ENCODE measurements around the gene HBE1. TPM values are rescaled to one million over a fixed set of nuclear protein-coding genes. Genes with fewer than 3 reads are reported as not detected.

Gene HBE1
- total and polyA plus RNA-seq, 10 donors: 0.21 to 1.8 (median 0.37) TPM; not detected in 5

GRCh38 chr11:5293028-5293427 is 23.3 kb upstream of the HBE1 start:
- Histone ChIP-seq H3K4me1 (no peaks in the 10 kb centered on the region), H3K27ac (no peak overlapping the region), H3K36me3 (no peaks in the 10 kb centered on the region), H3K4me3 (no peak overlapping the region), H3K27me3 (replicated peaks in 1 of 7) (no peaks in the 10 kb centered on the region), H3K9me3 (no peaks in the 10 kb centered on the region)
- intact Hi-C loops (cut with DNase I; ENCODE audit: low total_unique reads): no loop called here
- no peak for DNase-seq
- TF ChIP-seq POLR2A (IDR thresholded peaks at IDR 0.05) (no peak), CTCF (IDR thresholded peaks at IDR 0.05 in 8 of 11, conservative IDR thresholded peaks at IDR 0.05 in 3 of 11) (no peak), POLR2AphosphoS5 (IDR thresholded peaks at IDR 0.05) (no peak)
- 90 to 94% (median 92%) methylated on average over 8 of the region's 8 CpGs for WGBS, 5 donors

DNA sequence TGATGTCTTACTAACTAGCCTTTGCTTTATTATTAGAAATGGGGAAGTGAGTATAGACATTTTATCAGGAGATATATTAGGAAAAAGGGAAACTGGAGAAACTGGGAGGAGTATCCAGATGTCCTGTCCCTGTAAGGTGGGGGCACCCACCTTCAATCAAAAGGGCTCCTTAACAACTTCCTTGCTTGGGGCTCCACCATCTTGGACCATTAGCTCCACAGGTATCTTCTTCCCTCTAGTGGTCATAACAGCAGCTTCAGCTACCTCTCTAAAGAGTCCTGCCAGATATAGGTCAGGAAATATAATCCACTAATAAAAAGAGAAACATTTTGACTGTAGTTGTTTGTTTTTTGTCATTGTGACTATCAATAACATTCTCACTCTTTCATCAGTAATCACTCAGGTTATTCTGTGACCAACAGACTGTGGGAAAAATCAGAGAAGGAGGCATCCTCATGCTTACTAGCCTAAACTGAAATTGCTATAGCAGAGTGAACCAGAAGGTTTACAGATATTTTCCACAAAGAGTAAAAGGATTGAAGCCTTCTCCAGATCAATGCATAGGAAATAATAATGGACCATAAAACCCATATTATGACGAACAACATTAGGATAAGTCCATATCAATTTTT is 21.6 kb upstream of the HBE1 start:
- H3K9me3 ChIP-seq: no peaks in the 10 kb centered on the region
- H3K36me3 ChIP-seq: no peaks in the 10 kb centered on the region
- no peak overlapping the region for H3K4me3 ChIP-seq
- no peaks in the 10 kb centered on the region for H3K27me3 ChIP-seq (replicated peaks in 1 of 7)
- H3K4me1 ChIP-seq: no peaks in the 10 kb centered on the region
- WGBS, 5 donors: 74 to 94% (median 87%) methylated on average over 1 of the region's 1 CpG
- TF ChIP-seq POLR2AphosphoS5 (IDR thresholded peaks at IDR 0.05) (no peak), CTCF (IDR thresholded peaks at IDR 0.05 in 8 of 11, conservative IDR thresholded peaks at IDR 0.05 in 3 of 11) (peak in 1 of 11 experiments; percentile 11), POLR2A (IDR thresholded peaks at IDR 0.05) (no peak)
- no peak overlapping the region for H3K27ac ChIP-seq
- intact Hi-C loops (cut with DNase I; ENCODE audit: low total_unique reads): no loop called here
- no peak for DNase-seq

GRCh38 chr11:5290106-5290505 is 20.4 kb upstream of the HBE1 start:
- no peak overlapping the region for H3K4me3 ChIP-seq
- DNase-seq: no peak
- intact Hi-C loops (cut with DNase I; ENCODE audit: low total_unique reads): no loop called here
- no peaks in the 10 kb centered on the region for H3K9me3 ChIP-seq
- 82 to 98% (median 84%) methylated on average over 1 of the region's 1 CpG for WGBS, 5 donors
- TF ChIP-seq POLR2AphosphoS5 (IDR thresholded peaks at IDR 0.05): no peak
- TF ChIP-seq CTCF (IDR thresholded peaks at IDR 0.05 in 8 of 11, conservative IDR thresholded peaks at IDR 0.05 in 3 of 11): no peak
- no peak for TF ChIP-seq POLR2A (IDR thresholded peaks at IDR 0.05)
- no peaks in the 10 kb centered on the region for H3K27me3 ChIP-seq (replicated peaks in 1 of 7)
- H3K27ac ChIP-seq: no peak overlapping the region
- H3K36me3 ChIP-seq: no peaks in the 10 kb centered on the region
- no peaks in the 10 kb centered on the region for H3K4me1 ChIP-seq

DNA sequence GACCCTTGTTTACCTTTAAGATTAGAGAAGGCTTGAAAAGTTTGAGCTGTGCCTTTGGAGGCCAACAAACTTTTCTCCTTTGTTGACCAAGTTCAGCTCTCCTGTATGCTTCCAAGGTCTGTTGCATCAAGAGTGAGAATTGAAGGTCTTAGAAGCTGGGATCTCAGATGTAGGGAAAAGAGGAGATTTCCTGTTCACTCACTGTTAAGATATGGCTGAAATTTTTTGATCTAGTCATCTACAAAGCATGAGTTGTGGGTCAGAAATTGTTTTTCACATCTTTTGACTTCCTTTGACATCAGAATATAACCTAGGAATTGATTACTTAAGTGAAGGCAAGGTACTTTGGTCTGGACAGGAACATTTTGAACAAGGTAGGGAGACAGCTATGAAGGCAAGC is 20.0 kb upstream of the HBE1 start:
- no peaks in the 10 kb centered on the region for H3K36me3 ChIP-seq
- TF ChIP-seq POLR2A (IDR thresholded peaks at IDR 0.05): no peak
- H3K4me1 ChIP-seq: no peaks in the 10 kb centered on the region
- H3K27me3 ChIP-seq (replicated peaks in 1 of 7): no peaks in the 10 kb centered on the region
- intact Hi-C loops (cut with DNase I; ENCODE audit: low total_unique reads): no loop called here
- no peak for DNase-seq
- H3K9me3 ChIP-seq: no peaks in the 10 kb centered on the region
- no peak overlapping the region for H3K27ac ChIP-seq
- no peak overlapping the region for H3K4me3 ChIP-seq

Measured in spleen (tissue), 11 donors.